Vagina (tissue), 2 donors: Measurements from ENCODE around the gene GSTM4. TPM values are rescaled to one million over a fixed set of nuclear protein-coding genes. Genes with fewer than 3 reads are reported as not detected.

Experiments used
- DNase-seq, 2 donors: peaks; one replicate each; pipeline ENCODE4 v3.0.0-alpha.2; 2017; ENCODE audit errors: extremely low spot score in 2 of 2
- H3K27ac ChIP-seq: fragments of 200-600 bp; sonication (generic); one replicate; pipeline ENCODE4 v1.5.1; 2019
- H3K27me3 ChIP-seq: fragments of 200-600 bp; sonication (generic); one replicate; pipeline ENCODE4 v1.5.1; 2019
- H3K36me3 ChIP-seq, 2 donors: fragments of 200-600 bp; sonication (generic); one replicate each; pipeline ENCODE4 v1.5.1; 2017 to 2019
- H3K4me1 ChIP-seq: fragments of 200-600 bp; sonication (generic); one replicate; pipeline ENCODE4 v1.5.1; 2019
- H3K4me3 ChIP-seq, 2 donors: fragments of 200-600 bp; sonication (generic); 1 replicate in 1 of 2; 2 replicates in 1 of 2; pipeline ENCODE4 v1.5.1; 2016 to 2019
- H3K9me3 ChIP-seq: fragments of 200-600 bp; sonication (generic); one replicate; pipeline ENCODE4 v1.5.1; 2019
- POLR2A ChIP-seq, 2 donors: fragments of 450-650 bp; IDR thresholded peaks; one replicate each; pipeline ENCODE4 v1.6.1; 2017; ENCODE audit warnings: antibody characterized with exemption in 2 of 2, mild to moderate bottlenecking in 2 of 2, moderate library complexity in 2 of 2
- POLR2AphosphoS5 ChIP-seq, 2 donors: sonication (generic); formaldehyde crosslinking; IDR thresholded peaks; one replicate each; pipeline ENCODE4 v1.9.0; 2017; ENCODE audit warnings: antibody characterized with exemption in 2 of 2, mild to moderate bottlenecking in 2 of 2, low read depth in 1 of 2; ENCODE audit not compliant: insufficient read depth in 1 of 2
- intact Hi-C: fragments of 100-400 bp; cut with DNase I; formaldehyde crosslinking; loops from one replicate; pipeline ENCODE4 v1.15.1; 2023
- total RNA-seq: library from RNA; depleted of rRNA; stranded (reverse); fragments of >200 nt; gene quantifications from one replicate; pipeline ENCODE4 v1.2.3, GENCODE V29; 2016
- TF ChIP-seq, protein P1 (sequence below), 3 experiments: fragments of 450-650 bp in 2 of 3; fragments of 200-600 bp in 1 of 3; sonication (generic) in 1 of 3; IDR thresholded peaks; one replicate each; pipeline ENCODE4 v1.5.1; 2017 to 2019; ENCODE audit warnings: antibody characterized with exemption in 3 of 3, mild to moderate bottlenecking in 2 of 3, moderate library complexity in 2 of 3

The GSTM4 gene
- total RNA-seq, 1 donor from 2014 or later: 36.1 TPM

DNA sequence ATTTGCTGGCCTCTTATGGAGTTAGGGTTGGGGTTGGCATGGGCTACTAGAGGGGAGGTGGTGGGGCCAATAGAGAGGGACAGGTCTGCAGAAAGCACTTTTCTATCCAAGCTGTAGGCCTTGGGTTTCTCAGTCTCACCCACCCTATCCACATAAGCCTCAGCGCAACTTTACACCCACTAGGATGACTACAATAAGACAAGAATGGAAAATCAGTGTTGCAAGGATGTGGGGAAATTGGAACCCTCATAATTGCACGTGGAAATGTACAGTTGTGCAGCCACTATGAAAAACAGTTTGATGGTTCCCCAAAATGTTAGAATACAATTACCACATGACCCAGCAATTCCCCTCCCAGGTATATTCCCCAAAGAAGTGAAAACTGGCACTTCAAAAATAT is 14.0 kb upstream of the GSTM4 start:
- Histone ChIP-seq H3K9me3 (no peaks in the 10 kb centered on the region), H3K36me3 (no peaks in the 10 kb centered on the region), H3K27me3 (no peaks in the 10 kb centered on the region), H3K4me1 (peaks cover 22% of the 10 kb centered on the region), H3K27ac (no peak overlapping the region), H3K4me3 (no peak overlapping the region)
- intact Hi-C loops: loop anchor here (5.0 kb wide), 2 partner anchors 95 to 130 kb away; partner anchors contain the start of gene GNAI3
- no peak for TF ChIP-seq POLR2A (IDR thresholded peaks at IDR 0.05)
- peak in 1 of 2 donors; percentile 60 for DNase-seq

DNA sequence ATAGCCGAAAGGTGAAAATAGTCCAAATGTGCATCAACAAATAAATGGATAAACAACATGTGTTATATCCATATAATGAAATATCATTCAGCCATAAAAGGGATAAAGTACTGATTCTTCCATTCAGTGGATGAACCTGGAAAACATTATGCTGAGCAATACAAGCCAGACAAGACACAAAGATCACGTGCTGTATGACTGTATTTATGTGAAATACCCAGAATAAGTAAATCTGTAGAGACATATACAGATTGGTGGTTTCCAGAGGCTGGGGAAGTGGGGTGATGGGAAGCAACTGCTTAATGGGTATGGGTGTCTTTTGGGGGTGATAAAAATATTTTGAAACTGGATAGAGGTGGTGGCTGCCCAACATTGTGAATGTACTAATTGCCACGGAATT is 13.3 kb upstream of the GSTM4 start:
- Histone ChIP-seq H3K36me3 (no peaks in the 10 kb centered on the region), H3K4me1 (peaks cover 22% of the 10 kb centered on the region), H3K4me3 (no peak overlapping the region), H3K27me3 (no peaks in the 10 kb centered on the region), H3K27ac (no peak overlapping the region), H3K9me3 (no peaks in the 10 kb centered on the region)
- DNase-seq: peak in 1 of 2 donors; percentile 13
- TF ChIP-seq POLR2A (IDR thresholded peaks at IDR 0.05) (no peak), POLR2AphosphoS5 (IDR thresholded peaks at IDR 0.05; ENCODE audit: insufficient read depth in 1 of 2, low read depth in 1 of 2) (no peak)
- TF ChIP-seq, protein P1, sequence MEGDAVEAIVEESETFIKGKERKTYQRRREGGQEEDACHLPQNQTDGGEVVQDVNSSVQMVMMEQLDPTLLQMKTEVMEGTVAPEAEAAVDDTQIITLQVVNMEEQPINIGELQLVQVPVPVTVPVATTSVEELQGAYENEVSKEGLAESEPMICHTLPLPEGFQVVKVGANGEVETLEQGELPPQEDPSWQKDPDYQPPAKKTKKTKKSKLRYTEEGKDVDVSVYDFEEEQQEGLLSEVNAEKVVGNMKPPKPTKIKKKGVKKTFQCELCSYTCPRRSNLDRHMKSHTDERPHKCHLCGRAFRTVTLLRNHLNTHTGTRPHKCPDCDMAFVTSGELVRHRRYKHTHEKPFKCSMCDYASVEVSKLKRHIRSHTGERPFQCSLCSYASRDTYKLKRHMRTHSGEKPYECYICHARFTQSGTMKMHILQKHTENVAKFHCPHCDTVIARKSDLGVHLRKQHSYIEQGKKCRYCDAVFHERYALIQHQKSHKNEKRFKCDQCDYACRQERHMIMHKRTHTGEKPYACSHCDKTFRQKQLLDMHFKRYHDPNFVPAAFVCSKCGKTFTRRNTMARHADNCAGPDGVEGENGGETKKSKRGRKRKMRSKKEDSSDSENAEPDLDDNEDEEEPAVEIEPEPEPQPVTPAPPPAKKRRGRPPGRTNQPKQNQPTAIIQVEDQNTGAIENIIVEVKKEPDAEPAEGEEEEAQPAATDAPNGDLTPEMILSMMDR (IDR thresholded peaks at IDR 0.05): no peak
- intact Hi-C loops: loop anchor here (5.0 kb wide), 2 partner anchors 95 to 130 kb away; partner anchors contain the start of gene GNAI3

DNA sequence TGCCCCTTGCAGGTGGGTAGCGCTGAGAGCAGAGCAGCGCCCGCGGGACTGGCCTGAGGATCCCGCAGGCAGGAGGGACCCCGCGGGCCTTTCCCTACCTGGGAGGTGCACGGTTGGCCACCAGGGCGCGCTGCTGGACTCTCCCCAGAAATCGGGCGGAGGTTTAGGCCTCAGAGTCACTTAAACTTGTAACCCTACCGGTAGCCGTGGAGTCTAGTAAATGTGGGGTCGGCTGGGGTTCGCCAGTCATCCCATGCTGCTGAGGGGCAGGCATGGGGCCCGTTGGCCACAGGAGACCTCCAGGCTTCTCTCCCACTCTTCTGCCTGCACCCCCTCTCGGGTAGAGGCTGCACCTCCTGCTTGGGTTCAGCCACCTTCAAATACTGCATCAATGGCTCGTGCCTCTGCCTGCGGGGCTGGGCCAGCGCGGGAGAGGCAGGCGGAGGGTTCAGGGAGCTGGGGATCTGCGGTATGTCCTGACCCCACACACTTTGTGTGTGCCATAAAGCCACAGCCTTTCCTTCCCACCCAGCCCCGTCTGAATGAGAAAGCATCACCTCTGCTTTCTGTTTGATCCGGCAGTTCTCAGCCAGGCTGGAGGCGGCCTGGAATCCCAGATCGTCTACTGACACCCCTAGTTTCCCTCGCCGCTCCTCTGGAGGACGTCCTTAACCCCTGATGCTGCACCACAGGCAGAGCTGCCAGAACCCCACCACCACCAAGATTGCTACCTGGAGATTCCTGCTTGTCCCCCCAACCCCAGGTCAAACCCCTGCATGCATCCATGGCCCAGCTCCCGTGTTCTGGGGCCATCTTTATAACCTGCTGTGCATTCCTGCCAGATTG is 12.3 kb upstream of the GSTM4 start:
- no peak overlapping the region for H3K4me3 ChIP-seq
- intact Hi-C loops: loop anchor here (5.0 kb wide), 2 partner anchors 96 to 129 kb away; partner anchors contain the start of gene GNAI3
- H3K36me3 ChIP-seq: no peaks in the 10 kb centered on the region
- H3K4me1 ChIP-seq: peaks cover 22% of the 10 kb centered on the region
- no peaks in the 10 kb centered on the region for H3K9me3 ChIP-seq
- peak in 1 of 2 donors; percentile 20 for TF ChIP-seq POLR2AphosphoS5 (IDR thresholded peaks at IDR 0.05; ENCODE audit: insufficient read depth in 1 of 2, low read depth in 1 of 2)
- no peak for TF ChIP-seq POLR2A (IDR thresholded peaks at IDR 0.05)
- TF ChIP-seq, protein P1 (IDR thresholded peaks at IDR 0.05): peak; percentile 51 to 80 (median 70)
- H3K27me3 ChIP-seq: no peaks in the 10 kb centered on the region
- H3K27ac ChIP-seq: no peak overlapping the region
- peak in 1 of 2 donors; percentile 87 for DNase-seq

DNA sequence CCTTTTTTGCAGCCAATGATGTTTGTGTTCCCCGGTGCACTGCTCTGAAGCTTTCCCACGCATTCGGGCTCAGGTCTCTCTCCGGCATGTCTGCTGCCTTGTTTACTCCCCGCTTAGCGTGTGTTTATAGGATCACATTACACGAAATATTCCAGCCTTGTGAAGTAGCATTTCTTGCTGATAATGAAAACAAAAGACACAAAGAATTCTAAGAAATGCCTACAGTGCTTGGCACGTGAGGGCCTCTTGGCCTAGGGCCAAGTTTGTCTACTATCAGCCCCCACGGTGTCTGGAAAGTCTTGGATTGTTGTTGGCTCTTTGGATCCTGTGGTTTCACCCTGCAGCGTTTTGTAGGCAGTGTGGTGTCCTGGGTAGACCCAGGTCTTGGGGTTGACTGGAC is 11.2 kb upstream of the GSTM4 start:
- no peak overlapping the region for H3K27ac ChIP-seq
- H3K4me3 ChIP-seq: no peak overlapping the region
- H3K36me3 ChIP-seq: no peaks in the 10 kb centered on the region
- TF ChIP-seq POLR2A (IDR thresholded peaks at IDR 0.05) (no peak), POLR2AphosphoS5 (IDR thresholded peaks at IDR 0.05; ENCODE audit: insufficient read depth in 1 of 2, low read depth in 1 of 2) (no peak)
- TF ChIP-seq, protein P1 (IDR thresholded peaks at IDR 0.05): no peak
- H3K4me1 ChIP-seq: peaks cover 22% of the 10 kb centered on the region
- intact Hi-C loops: loop anchor here (5.0 kb wide), 2 partner anchors 97 to 128 kb away; partner anchors contain the start of gene GNAI3
- no peak for DNase-seq
- H3K27me3 ChIP-seq: no peaks in the 10 kb centered on the region
- no peaks in the 10 kb centered on the region for H3K9me3 ChIP-seq

DNA sequence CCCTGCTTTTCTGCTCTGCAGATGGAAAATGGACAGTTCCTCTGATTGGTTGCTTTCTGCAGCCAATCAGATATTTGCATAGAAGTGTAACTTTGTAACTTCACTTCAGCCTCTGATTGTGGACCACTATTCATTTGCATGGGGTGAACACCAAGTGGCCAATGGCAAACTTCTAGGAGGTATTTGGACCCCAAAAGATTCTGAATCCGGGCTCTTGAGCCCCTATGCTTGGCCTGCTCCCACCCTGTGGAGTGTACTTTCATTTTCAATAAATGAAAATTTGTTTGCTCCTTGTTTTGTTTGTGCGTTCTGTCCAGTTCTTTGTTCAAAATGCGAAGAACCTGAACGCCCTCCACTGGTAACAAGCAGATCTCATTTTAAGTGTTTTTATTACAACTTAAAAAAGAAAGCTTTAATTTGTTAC is 6.4 kb upstream of the GSTM4 start:
- peak in 1 of 2 donors; percentile 78 for DNase-seq
- intact Hi-C loops: no loop called here
- Histone ChIP-seq H3K4me1 (peaks cover under 1% of the 10 kb centered on the region), H3K36me3 (no peaks in the 10 kb centered on the region), H3K9me3 (no peaks in the 10 kb centered on the region), H3K27me3 (no peaks in the 10 kb centered on the region), H3K27ac (peak overlapping the region; percentile 57), H3K4me3 (peak overlapping the region; percentile 28 to 40)
- TF ChIP-seq, protein P1 (IDR thresholded peaks at IDR 0.05): peak in 2 of 3 experiments; percentile 31 to 55
- TF ChIP-seq POLR2A (IDR thresholded peaks at IDR 0.05): no peak
